Activated CD4-positive, alpha-beta T cell treated with anti-CD3 and anti-CD28 coated beads, Interleukin-2, amount 50 U/mL, for 16 hours (primary cell): ENCODE results near the gene PRKCA.
"Not testable (repeated sequence)": the region's sequence is repeated elsewhere in the genome, so short reads cannot be mapped to it uniquely, and the experiment has no call there.

Experiments
- DNase-seq: peaks from one replicate; pipeline ENCODE4 v3.0.0-alpha.2; 2020

Gene PRKCA

GRCh38 chr17:66472123-66472522, 169.7 kb downstream of the PRKCA start:
- no peak for DNase-seq

DNA sequence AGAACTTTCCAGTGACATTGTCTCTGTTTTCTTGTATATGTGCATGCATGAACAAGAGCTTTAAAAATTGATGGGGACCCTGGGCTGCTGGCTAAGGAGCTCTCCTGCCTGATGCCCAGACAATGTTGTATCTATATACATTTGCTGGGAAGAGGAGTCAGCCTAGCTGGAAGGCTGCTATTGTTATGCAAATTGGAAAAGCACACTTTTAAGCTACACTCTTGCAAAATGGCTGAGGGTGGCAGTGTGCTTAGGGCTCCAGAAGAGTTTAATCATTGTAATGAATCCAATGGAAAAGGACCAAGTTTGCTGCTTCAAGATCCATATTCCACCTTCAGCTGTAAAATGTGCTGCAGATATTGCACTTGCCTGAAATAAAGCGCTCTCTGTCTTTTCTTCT, 171.8 kb downstream of the PRKCA start:
- no peak for DNase-seq

DNA sequence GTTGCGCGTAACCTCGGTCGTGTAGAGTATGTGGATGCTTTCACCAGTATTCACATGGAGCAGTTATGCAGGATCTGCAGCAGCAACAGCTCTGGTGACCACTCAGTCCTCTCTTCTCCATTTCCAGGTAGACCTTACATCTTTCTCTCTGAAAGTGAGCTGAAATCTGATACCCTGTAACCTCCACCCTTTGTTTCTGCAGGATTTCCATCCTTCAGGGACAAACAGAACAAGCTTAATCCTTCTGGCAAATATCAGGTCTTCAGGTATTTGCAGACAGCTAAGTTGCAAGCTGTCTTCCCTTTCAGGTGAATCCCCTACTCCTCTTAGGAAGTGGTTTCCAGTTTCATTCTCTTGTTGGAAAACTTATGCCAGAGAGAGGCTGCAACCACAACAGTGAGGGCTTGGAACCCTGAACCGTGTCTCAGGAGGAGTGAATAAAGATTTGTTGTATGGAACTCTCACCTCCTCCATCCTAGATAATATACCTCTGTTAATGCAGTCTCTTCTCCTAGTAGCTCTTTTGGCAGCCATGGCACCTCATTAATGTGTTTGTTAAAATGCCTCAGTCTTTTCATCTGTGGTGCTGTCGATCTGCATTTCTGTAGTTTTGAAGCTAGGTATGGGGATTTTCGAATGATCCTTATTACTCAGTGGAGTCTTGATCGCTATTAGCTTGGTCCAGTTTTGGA, 172.5 kb downstream of the PRKCA start:
- DNase-seq: no peak

DNA sequence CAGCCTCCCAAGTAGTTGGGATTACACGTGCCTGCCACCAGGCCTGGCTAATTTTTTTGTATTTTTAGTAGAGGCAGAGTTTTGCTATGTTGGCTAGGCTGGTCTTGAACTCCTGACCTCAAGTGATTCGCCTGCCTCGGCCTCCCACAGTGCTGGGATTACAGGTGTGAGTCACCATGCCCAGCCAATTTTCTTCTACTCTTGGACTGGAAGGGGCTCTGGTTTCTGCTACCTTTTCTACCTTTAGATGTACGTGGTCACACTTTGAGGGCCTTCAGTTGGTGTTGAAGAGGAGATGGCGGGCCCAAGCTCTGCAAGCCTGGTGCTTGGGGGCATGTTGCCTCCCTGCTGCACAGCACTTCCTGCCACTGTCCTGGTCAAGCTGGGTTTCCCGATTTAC, 173.6 kb downstream of the PRKCA start:
- DNase-seq: no peak

GRCh38 chr17:66477615-66478283, 175.3 kb downstream of the PRKCA start:
- DNase-seq: no peak

DNA sequence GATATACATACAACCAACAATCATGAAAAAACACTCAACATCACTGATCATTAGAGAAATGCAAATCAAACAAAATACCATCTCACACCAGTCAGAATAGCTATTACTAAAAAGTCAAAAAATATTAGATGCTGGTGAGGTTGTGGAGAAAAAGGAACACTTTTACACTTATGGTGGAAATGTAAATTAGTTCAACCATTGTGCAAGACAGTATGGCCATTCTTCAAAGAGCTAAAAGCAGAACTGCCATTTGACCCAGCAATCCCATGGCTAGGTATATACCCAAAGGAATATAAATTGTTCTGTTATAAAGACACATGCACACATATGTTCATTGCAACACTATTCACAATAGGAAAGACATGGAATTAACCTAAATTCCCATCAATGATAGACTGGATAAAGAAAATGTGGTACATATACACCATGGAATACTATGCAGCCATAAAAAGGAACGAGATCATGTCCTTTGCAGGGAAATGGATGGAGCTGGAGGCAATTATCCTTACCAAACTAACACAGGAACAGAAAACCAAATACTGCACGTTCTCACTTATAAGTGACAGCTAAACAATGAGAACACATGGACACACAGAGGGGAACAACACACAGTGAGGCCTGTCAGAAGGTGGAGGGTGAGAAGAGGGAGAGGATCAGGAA, 176.9 kb downstream of the PRKCA start:
- not testable (repeated sequence) for DNase-seq

DNA sequence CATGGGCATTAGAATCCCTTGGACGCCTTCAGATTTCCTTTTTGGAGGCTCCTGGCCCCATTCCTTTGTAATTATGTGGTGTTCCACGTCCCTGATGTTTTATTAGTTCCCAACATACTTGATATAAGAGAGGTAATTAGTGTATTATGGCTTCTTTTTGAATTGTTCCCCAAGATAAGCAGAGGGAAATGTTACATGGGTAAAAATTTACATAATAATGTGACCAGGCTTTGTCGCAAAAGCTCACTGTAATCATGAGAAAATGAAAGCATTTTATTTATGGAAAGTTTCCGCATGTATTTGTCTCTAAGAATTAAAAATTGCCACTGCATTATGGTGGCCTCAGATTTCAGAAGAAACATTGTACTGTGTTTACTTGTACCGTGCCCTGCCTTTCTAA, 177.8 kb downstream of the PRKCA start:
- DNase-seq: no peak

GRCh38 chr17:66480802-66481201, 178.4 kb downstream of the PRKCA start:
- no peak for DNase-seq

GRCh38 chr17:66481271-66481670, 178.9 kb downstream of the PRKCA start:
- DNase-seq: no peak

DNA sequence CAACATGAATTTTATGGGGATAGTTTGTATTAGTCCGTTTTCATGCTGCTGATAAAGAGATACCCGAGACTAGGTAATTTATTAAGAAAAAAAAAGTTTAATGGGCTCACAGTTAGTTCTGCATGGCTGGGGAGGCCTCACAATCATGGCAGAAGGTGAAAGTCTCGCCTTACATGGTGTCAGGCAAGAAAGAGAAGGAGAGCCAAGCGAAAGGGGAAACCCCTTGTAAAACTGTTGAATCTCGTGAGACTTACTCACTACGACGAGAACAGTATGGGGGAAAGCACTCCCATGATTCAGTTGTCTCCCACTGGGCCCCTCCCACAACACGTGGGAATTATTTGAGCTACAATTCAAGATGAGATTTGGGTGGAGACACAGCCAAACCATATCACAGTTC, 181.5 kb downstream of the PRKCA start:
- no peak for DNase-seq

- DNase-seq: no peak
These were observed 183.0 kb downstream of the PRKCA start for GRCh38 chr17:66485309-66485947.

- no peak for DNase-seq
These were observed 184.7 kb downstream of the PRKCA start for GRCh38 chr17:66487121-66487520.

DNA sequence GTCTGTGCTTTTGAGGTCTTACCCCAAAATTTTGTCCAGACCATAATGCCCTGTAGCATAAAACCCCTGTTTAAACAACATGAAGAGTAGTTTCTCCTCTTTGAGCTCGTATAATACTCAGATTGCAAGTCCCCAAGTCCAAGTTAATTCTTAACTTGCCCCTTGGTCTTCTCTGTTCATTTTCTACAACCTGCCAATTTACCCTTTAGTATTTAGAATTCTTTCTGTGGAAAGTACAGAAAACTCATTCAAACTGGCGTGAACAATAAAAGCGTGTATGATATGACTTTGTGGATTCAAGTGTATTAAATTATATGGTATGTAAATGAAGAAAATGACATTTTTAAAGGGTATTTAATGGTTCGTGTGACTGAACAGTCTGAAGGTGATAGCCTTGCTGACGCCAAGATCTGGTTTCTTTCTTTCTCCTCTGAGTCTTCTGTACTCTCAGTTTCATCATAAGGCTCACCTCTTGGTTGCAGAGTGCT, 185.6 kb downstream of the PRKCA start:
- no peak for DNase-seq

DNA sequence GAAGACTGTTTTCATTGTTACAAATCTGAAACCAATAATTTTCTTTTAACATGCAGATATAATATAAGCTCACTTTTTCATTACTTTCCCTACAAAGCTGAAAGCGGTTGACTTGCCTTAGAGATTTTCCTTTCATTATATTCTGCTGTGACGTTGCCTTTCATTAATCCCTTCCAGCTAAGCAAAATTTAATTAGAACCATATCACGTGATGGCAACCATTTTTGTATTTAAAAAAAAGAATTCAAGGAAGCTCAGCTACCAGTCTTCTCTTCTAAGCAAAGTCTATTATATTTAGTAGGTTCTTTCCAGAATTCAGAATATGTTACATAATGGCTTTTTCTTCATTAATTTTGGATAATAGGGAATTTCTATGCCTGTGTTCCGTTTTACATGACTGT, 186.5 kb downstream of the PRKCA start:
- no peak for DNase-seq

GRCh38 chr17:66489576-66489975, 187.2 kb downstream of the PRKCA start:
- not testable (repeated sequence) for DNase-seq

DNA sequence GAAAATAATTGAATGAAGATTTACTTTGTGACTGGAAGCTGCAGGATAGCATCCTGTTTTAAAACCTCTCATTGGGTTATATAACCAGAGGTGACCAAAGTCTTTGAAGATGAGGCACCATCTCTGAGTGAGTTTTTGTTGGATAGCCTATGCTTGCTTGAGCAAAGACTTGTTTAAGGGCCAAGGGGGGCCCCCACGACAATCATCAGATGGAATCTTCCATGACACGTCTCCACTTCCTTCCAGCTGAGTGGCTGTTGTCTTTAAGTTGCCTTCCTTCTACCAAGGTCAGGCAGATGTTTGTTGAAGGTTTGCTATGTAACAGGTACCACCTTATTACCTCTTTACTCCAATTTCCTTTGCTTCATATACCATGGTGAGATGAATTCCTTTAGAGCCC, 188.8 kb downstream of the PRKCA start:
- no peak for DNase-seq

- no peak for DNase-seq
These were observed 189.3 kb downstream of the PRKCA start for GRCh38 chr17:66491665-66492064.

GRCh38 chr17:66492080-66492479, 189.7 kb downstream of the PRKCA start:
- DNase-seq: no peak

GRCh38 chr17:66492561-66493005, 190.2 kb downstream of the PRKCA start:
- no peak for DNase-seq

- no peak for DNase-seq
These were observed 191.0 kb downstream of the PRKCA start for GRCh38 chr17:66493283-66494019.

- DNase-seq: peak; percentile 32
These were observed 191.8 kb downstream of the PRKCA start for GRCh38 chr17:66494023-66494803.

DNA sequence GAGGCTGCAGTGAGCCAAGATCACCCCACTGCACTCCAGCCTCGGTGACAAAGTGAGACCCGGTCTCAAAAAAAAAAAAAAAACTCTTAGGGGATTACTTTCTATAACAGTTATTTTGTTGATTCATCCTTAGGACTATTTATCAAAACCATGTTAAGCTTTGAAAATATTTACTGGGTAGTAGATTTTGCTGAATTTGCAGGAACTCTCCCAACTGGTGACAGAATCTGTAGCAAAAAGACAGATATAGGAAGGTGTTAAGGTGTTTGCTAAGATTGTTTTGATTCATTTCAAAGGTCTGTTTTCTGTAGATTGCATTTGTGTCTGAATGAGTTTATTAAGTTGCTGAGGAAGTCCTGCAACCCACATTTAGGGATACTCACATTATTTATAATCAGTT, 192.6 kb downstream of the PRKCA start:
- DNase-seq: no peak
